ENCODE results near the gene DBNDD1.

Gene DBNDD1

GRCh38 chr16:90020260-90020837 lies 1.1 kb upstream of the DBNDD1 start:
- no peak for TF ChIP-seq CTCF (IDR thresholded peaks at IDR 0.05; ENCODE audit: insufficient read depth, low read depth, low read length, missing control alignments)
- H3K4me3 ChIP-seq (ENCODE audit: low read depth, low read length): peak overlapping the region; percentile 51
- no peak for DNase-seq (ENCODE audit: low read depth)

GRCh38 chr16:90019543-90020259 lies 445 bp upstream of the DBNDD1 start:
- peak; percentile 54 for TF ChIP-seq CTCF (IDR thresholded peaks at IDR 0.05; ENCODE audit: insufficient read depth, low read depth, low read length, missing control alignments)
- DNase-seq (ENCODE audit: low read depth): peak; percentile 45
- peak overlapping the region; percentile 51 for H3K4me3 ChIP-seq (ENCODE audit: low read depth, low read length)

GRCh38 chr16:90018297-90018651 lies 982 bp downstream of the DBNDD1 start:
- no peak for DNase-seq (ENCODE audit: low read depth)
- H3K4me3 ChIP-seq (ENCODE audit: low read depth, low read length): no peak overlapping the region
- no peak for TF ChIP-seq CTCF (IDR thresholded peaks at IDR 0.05; ENCODE audit: insufficient read depth, low read depth, low read length, missing control alignments)

- no peak for TF ChIP-seq CTCF (IDR thresholded peaks at IDR 0.05; ENCODE audit: insufficient read depth, low read depth, low read length, missing control alignments)
- DNase-seq (ENCODE audit: low read depth): no peak
- H3K4me3 ChIP-seq (ENCODE audit: low read depth, low read length): no peak overlapping the region
Measured at GRCh38 chr16:90016339-90016950, 2.8 kb downstream of the DBNDD1 start.

GRCh38 chr16:90015586-90016338 lies 3.5 kb downstream of the DBNDD1 start:
- DNase-seq (ENCODE audit: low read depth): no peak
- TF ChIP-seq CTCF (IDR thresholded peaks at IDR 0.05; ENCODE audit: insufficient read depth, low read depth, low read length, missing control alignments): no peak
- H3K4me3 ChIP-seq (ENCODE audit: low read depth, low read length): no peak overlapping the region

GRCh38 chr16:90012991-90013745 lies 6.1 kb downstream of the DBNDD1 start:
- DNase-seq (ENCODE audit: low read depth): peak; percentile 80
- no peak overlapping the region for H3K4me3 ChIP-seq (ENCODE audit: low read depth, low read length)
- TF ChIP-seq CTCF (IDR thresholded peaks at IDR 0.05; ENCODE audit: insufficient read depth, low read depth, low read length, missing control alignments): no peak
